GM12878 (cell line): Measurements from ENCODE around the gene PDXDC1.
"Not testable (repeated sequence)": the region's sequence is repeated elsewhere in the genome, so short reads cannot be mapped to it uniquely, and the experiment has no call there.

Experiments used
- BRCA1 ChIP-seq: IDR thresholded peaks from 2 replicates; pipeline ENCODE4 v1.6.1; 2011; ENCODE audit warnings: low read depth, low read length, improper control_type of control experiment
- EZH2 ChIP-seq: IDR thresholded peaks from 2 replicates; pipeline ENCODE4 v1.6.1; 2012; ENCODE audit warnings: low read depth, mild to moderate bottlenecking, control low read depth, inconsistent platforms, low read length, borderline replicate concordance; ENCODE audit not compliant: control insufficient read depth
- HDAC2 ChIP-seq: fragments of 200-600 bp; sonication (generic); IDR thresholded peaks from 2 replicates; pipeline ENCODE4 v1.6.1; 2017
- POLR2AphosphoS5 ChIP-seq: IDR thresholded peaks from 2 replicates; pipeline ENCODE4 v1.6.1; 2011; ENCODE audit warnings: mild to moderate bottlenecking, low read length, inconsistent platforms
- RCOR1 ChIP-seq: conservative IDR thresholded peaks from 2 replicates; pipeline ENCODE4 v1.6.1; 2012; ENCODE audit warnings: low read depth, low read length, improper control_type of control experiment
- REST ChIP-seq: IDR thresholded peaks from 2 replicates; pipeline ENCODE4 v1.6.1; 2012; ENCODE audit warnings: mild to moderate bottlenecking, low read depth, low read length
- TCF7 ChIP-seq: IDR thresholded peaks from 2 replicates; pipeline ENCODE4 v1.6.1; 2014; ENCODE audit warnings: antibody characterized with exemption, borderline replicate concordance
- USF1 ChIP-seq: IDR thresholded peaks from 2 replicates; pipeline ENCODE4 v1.6.1; 2011; ENCODE audit warnings: borderline replicate concordance, low read depth, mild to moderate bottlenecking, moderate library complexity, mixed read lengths, low read length; ENCODE audit not compliant: insufficient read depth; ENCODE audit errors: extremely low read length
- YY1 ChIP-seq: IDR thresholded peaks from 2 replicates; pipeline ENCODE4 v1.6.1; 2011; ENCODE audit warnings: low read depth, mild to moderate bottlenecking, low read length
- TF ChIP-seq, protein P1 (sequence below), 3 experiments: IDR thresholded peaks in 2 of 3; conservative IDR thresholded peaks in 1 of 3; 2 replicates each; pipeline ENCODE4 v1.5.1; 2011; ENCODE audit warnings: low read depth in 3 of 3, low read length in 3 of 3, mild to moderate bottlenecking in 3 of 3, control low read depth in 2 of 3, moderate library complexity in 2 of 3, inconsistent platforms in 1 of 3, mixed read lengths in 1 of 3; ENCODE audit not compliant: control insufficient read depth in 2 of 3, insufficient read depth in 1 of 3; ENCODE audit errors: extremely low read depth in 1 of 3
- TF ChIP-seq, protein P2 (sequence below): fragments of 450-650 bp; IDR thresholded peaks from 2 replicates; pipeline ENCODE4 v1.6.1; 2017; ENCODE audit warnings: mild to moderate bottlenecking, moderate library complexity

- TF ChIP-seq EZH2, REST, HDAC2, POLR2AphosphoS5, USF1, TCF7, RCOR1, BRCA1, YY1: not testable (repeated sequence)
- TF ChIP-seq, protein P1, sequence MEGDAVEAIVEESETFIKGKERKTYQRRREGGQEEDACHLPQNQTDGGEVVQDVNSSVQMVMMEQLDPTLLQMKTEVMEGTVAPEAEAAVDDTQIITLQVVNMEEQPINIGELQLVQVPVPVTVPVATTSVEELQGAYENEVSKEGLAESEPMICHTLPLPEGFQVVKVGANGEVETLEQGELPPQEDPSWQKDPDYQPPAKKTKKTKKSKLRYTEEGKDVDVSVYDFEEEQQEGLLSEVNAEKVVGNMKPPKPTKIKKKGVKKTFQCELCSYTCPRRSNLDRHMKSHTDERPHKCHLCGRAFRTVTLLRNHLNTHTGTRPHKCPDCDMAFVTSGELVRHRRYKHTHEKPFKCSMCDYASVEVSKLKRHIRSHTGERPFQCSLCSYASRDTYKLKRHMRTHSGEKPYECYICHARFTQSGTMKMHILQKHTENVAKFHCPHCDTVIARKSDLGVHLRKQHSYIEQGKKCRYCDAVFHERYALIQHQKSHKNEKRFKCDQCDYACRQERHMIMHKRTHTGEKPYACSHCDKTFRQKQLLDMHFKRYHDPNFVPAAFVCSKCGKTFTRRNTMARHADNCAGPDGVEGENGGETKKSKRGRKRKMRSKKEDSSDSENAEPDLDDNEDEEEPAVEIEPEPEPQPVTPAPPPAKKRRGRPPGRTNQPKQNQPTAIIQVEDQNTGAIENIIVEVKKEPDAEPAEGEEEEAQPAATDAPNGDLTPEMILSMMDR (IDR thresholded peaks at IDR 0.05 in 2 of 3, conservative IDR thresholded peaks at IDR 0.05 in 1 of 3; ENCODE audit: control insufficient read depth in 2 of 3, extremely low read depth in 1 of 3, insufficient read depth in 1 of 3, low read depth in 3 of 3, low read length in 3 of 3), result not testable (repeated sequence)
- TF ChIP-seq, protein P2, sequence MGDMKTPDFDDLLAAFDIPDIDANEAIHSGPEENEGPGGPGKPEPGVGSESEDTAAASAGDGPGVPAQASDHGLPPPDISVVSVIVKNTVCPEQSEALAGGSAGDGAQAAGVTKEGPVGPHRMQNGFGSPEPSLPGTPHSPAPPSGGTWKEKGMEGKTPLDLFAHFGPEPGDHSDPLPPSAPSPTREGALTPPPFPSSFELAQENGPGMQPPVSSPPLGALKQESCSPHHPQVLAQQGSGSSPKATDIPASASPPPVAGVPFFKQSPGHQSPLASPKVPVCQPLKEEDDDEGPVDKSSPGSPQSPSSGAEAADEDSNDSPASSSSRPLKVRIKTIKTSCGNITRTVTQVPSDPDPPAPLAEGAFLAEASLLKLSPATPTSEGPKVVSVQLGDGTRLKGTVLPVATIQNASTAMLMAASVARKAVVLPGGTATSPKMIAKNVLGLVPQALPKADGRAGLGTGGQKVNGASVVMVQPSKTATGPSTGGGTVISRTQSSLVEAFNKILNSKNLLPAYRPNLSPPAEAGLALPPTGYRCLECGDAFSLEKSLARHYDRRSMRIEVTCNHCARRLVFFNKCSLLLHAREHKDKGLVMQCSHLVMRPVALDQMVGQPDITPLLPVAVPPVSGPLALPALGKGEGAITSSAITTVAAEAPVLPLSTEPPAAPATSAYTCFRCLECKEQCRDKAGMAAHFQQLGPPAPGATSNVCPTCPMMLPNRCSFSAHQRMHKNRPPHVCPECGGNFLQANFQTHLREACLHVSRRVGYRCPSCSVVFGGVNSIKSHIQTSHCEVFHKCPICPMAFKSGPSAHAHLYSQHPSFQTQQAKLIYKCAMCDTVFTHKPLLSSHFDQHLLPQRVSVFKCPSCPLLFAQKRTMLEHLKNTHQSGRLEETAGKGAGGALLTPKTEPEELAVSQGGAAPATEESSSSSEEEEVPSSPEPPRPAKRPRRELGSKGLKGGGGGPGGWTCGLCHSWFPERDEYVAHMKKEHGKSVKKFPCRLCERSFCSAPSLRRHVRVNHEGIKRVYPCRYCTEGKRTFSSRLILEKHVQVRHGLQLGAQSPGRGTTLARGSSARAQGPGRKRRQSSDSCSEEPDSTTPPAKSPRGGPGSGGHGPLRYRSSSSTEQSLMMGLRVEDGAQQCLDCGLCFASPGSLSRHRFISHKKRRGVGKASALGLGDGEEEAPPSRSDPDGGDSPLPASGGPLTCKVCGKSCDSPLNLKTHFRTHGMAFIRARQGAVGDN, result not testable (repeated sequence)
These were observed 206.1 kb downstream of the PDXDC1 start for GRCh38 chr16:15180946-15181345.
